Heart right ventricle (tissue), 16 donors: ENCODE results near the gene PRAF2. TPM values are rescaled to one million over a fixed set of nuclear protein-coding genes. Genes with fewer than 3 reads are reported as not detected.

ENCODE experiments used
- ATAC-seq, 8 donors: fragments of 200-7000 bp; cut with Tn5 transposase; one replicate each; pipeline ENCODE4 v1.9.1; 2020; ENCODE audit warnings: mild to moderate bottlenecking in 8 of 8, moderate library complexity in 8 of 8, moderate number of reproducible peaks in 1 of 8
- DNase-seq, 2 donors: peaks; one replicate each; pipeline ENCODE4 v3.0.0-alpha.2; 2020
- H3K27ac ChIP-seq, 10 donors: fragments of 200-600 bp; sonication (generic) in 2 of 10; one replicate each; pipeline versions ENCODE4 v1.5.0 to v1.8.0; 2020 to 2022; ENCODE audit warnings: mild to moderate bottlenecking in 3 of 10
- H3K27me3 ChIP-seq, 7 donors: fragments of 200-600 bp; one replicate each; pipeline ENCODE4 v1.8.0; 2021 to 2022; ENCODE audit warnings: mild to moderate bottlenecking in 2 of 7
- H3K36me3 ChIP-seq, 9 donors: fragments of 200-600 bp; sonication (generic) in 1 of 9; one replicate each; pipeline versions ENCODE4 v1.5.0 to v1.8.0; 2020 to 2022; ENCODE audit warnings: mild to moderate bottlenecking in 2 of 9
- H3K4me1 ChIP-seq, 9 donors: fragments of 200-600 bp; sonication (generic) in 1 of 9; one replicate each; pipeline versions ENCODE4 v1.5.0 to v1.8.0; 2020 to 2022; ENCODE audit warnings: mild to moderate bottlenecking in 4 of 9
- H3K4me3 ChIP-seq, 10 donors: fragments of 200-600 bp; sonication (generic) in 2 of 10; one replicate each; pipeline versions ENCODE4 v1.5.0 to v1.8.0; 2020 to 2022; ENCODE audit warnings: mild to moderate bottlenecking in 7 of 10, moderate library complexity in 2 of 10
- H3K9me3 ChIP-seq, 11 donors: fragments of 200-600 bp in 10 of 11; sonication (generic) in 2 of 11; one replicate each; pipeline versions ENCODE4 v1.5.0 to v1.8.0; 2013 to 2022; ENCODE audit warnings: mild to moderate bottlenecking in 2 of 11, control low read depth in 1 of 11, moderate library complexity in 1 of 11
- WGBS, 2 donors: extraction: QIAGEN DNeasy Blood & Tissue Kit; methylation state at CpG; one replicate each; pipeline ENCODE4 v1.1.7; 2013; ENCODE audit warnings: inconsistent platforms in 1 of 2; 5-methylcytosine and 5-hydroxymethylcytosine counted together
- intact Hi-C, 10 donors: fragments of 100-400 bp; cut with DNase I; formaldehyde crosslinking; loops; one replicate each; pipeline versions ENCODE4 v1.11.1 to v1.14.2; 2022
- polyA plus RNA-seq, 2 donors: library from polyadenylated mRNA; stranded (reverse); fragments of 200-250 nt; gene quantifications; one replicate each; pipeline ENCODE4 v1.2.3, GENCODE V29; 2013
- total RNA-seq, 10 donors: library from RNA; stranded (reverse); fragmentation: NEBNext Ultra II Directional in 3 of 10; extraction: Animal tissue kit (Norgen Biotek cat#: 25700) in 3 of 10; gene quantifications; one replicate each; pipeline versions ENCODE4 v1.2.1 to v1.2.4, GENCODE V29; 2021 to 2023
- TF ChIP-seq, protein P1 (sequence below), 9 donors: fragments of 200-600 bp; sonication (generic) in 2 of 9; IDR thresholded peaks; one replicate each; pipeline versions ENCODE4 v1.5.0 to v1.8.0; 2021 to 2022; ENCODE audit warnings: antibody characterized with exemption in 9 of 9, mild to moderate bottlenecking in 5 of 9, moderate library complexity in 1 of 9
- donor health status: Arrhythmogenic right ventricular cardiomyopathy.
- donor health status: ischemic (EF 13 %, LVEDD 7.1; RV severe dilation, severe dysfunction).
- donor health status: healthy with polysubstance abuse.
- donor health status: DM: no; HTN: yes; CAD: no.
- donor health status: DM: no; HTN: no; CAD: no.
- donor health status: ischemic (EF 25% LVEDD 6.9; RV normal size, moderate dysfunction).
- donor health status: ischemic (EF 25% LVEDD 5.7; RV mildly dilated, moderate dysfunction).
- donor health status: healthy.
- donor health status: DM: yes; HTN: yes; CAD: no.
- donor health status: Ischemic cardiomyopathy.
- donor health status: ischemic (EF 35%, LVEDD 5.7; RV mildly dilated, moderate dysfunction).
- donor health status: nonischemic (EF 11% LVEDD 7.7; RV severe dilation, severe dysfunction).
- donor health status: DM: yes; HTN: yes; CAD: no.
- donor health status: PGD.
- donor health status: ischemic (EF 29% LVEDD 5.4; RV normal size, mild dysfunction).
- donor health status: nonischemic (EF 23%, LVEDD 6.1; RV moderate dilation, normal function).

The PRAF2 gene
- total and polyA plus RNA-seq, 12 donors: 5.4 to 26.5 (median 8.7) TPM

DNA sequence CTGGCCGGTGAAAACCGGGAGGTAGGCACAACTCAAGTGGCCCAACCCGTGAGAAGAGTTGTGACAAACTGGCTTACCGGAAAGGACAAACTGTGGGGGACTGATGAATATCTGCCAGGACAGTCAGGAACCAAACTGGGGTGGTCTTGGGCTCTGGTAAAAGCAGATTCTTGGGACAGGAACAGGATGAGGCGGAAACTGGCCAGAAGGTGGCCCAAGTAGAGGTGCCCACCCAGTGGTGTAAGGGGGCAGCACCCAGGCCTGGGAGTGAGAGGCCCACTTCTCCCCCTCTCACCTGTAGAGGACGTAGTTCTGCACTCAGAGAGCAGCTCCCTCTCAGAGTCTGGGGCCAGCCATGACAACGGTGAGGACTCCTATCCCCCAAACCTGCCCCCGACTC, 9.1 kb downstream of the PRAF2 start:
- no peak for DNase-seq
- no peak for ATAC-seq
- TF ChIP-seq, protein P1, sequence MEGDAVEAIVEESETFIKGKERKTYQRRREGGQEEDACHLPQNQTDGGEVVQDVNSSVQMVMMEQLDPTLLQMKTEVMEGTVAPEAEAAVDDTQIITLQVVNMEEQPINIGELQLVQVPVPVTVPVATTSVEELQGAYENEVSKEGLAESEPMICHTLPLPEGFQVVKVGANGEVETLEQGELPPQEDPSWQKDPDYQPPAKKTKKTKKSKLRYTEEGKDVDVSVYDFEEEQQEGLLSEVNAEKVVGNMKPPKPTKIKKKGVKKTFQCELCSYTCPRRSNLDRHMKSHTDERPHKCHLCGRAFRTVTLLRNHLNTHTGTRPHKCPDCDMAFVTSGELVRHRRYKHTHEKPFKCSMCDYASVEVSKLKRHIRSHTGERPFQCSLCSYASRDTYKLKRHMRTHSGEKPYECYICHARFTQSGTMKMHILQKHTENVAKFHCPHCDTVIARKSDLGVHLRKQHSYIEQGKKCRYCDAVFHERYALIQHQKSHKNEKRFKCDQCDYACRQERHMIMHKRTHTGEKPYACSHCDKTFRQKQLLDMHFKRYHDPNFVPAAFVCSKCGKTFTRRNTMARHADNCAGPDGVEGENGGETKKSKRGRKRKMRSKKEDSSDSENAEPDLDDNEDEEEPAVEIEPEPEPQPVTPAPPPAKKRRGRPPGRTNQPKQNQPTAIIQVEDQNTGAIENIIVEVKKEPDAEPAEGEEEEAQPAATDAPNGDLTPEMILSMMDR (IDR thresholded peaks at IDR 0.05): no peak
- Histone ChIP-seq H3K4me1 (no peaks in the 10 kb centered on the region), H3K27ac (no peak overlapping the region), H3K9me3 (no peaks in the 10 kb centered on the region), H3K27me3 (no peaks in the 10 kb centered on the region), H3K4me3 (no peak overlapping the region), H3K36me3 (peaks cover 0 to 7% (median 0%) of the 10 kb centered on the region in 9 donors)
- 90 to 92% methylated on average over 7 to 8 of the region's 8 CpGs for WGBS, 2 donors
- intact Hi-C loops: no loop called here

DNA sequence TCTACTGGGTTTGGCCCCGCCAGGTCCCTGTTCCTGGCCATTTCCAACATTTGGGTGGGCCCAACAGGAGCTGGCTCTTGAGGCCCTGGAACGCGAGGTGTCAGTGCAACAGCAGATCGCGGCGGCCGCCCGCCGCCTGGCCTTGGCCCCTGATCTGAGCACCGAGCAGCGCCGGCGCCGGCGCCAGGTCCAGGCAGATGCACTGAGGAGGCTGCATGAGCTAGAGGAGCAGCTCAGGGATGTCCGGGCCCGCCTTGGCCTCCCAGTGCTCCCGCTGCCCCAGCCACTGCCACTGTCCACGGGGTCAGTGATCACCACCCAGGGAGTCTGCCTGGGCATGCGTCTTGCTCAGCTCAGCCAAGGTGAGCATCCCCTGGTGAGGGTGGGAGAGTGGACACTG, 9.5 kb downstream of the PRAF2 start:
- ATAC-seq (no peak), DNase-seq (no peak)
- Histone ChIP-seq H3K36me3 (peaks cover 0 to 7% (median 0%) of the 10 kb centered on the region in 9 donors), H3K4me1 (no peaks in the 10 kb centered on the region), H3K4me3 (no peak overlapping the region), H3K9me3 (no peaks in the 10 kb centered on the region), H3K27ac (no peak overlapping the region), H3K27me3 (no peaks in the 10 kb centered on the region)
- TF ChIP-seq, protein P1 (IDR thresholded peaks at IDR 0.05): no peak
- intact Hi-C loops: no loop called here
- WGBS, 2 donors: 96% methylated on average over 20 of the region's 20 CpGs

DNA sequence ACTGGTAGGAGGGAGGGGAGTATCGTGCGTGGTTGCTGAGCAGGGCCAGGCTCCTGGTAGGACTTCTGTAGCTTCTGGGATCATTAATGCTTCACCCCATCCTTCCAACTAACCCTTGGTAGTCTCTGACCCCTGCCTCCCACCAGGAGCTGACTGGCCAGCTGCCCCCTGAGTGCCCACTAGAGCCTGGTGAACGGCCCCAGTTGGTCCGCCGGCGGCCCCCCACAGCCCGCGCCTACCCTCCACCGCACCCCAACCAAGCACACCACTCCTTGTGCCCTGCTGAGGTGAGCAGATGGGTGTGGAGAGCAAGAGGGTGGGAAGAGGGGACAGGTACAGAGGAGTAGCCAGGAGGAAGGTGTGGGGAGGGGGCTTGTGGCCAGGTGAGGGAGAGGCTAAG, 10.1 kb downstream of the PRAF2 start:
- H3K9me3 ChIP-seq: no peaks in the 10 kb centered on the region
- DNase-seq (no peak), ATAC-seq (no peak)
- H3K27ac ChIP-seq: no peak overlapping the region
- H3K36me3 ChIP-seq: peaks cover 0 to 4% (median 0%) of the 10 kb centered on the region in 9 donors
- TF ChIP-seq, protein P1 (IDR thresholded peaks at IDR 0.05): no peak
- intact Hi-C loops: no loop called here
- WGBS, 2 donors: 98% methylated on average over 9 of the region's 9 CpGs
- no peaks in the 10 kb centered on the region for H3K4me1 ChIP-seq
- H3K27me3 ChIP-seq: no peaks in the 10 kb centered on the region
- H3K4me3 ChIP-seq: no peak overlapping the region

- DNase-seq: no peak
- no peak overlapping the region for H3K27ac ChIP-seq
- H3K4me3 ChIP-seq: no peak overlapping the region
- WGBS, 2 donors: 80 to 84% methylated on average over 10 of the region's 10 CpGs
- peaks cover 0 to 4% (median 0%) of the 10 kb centered on the region in 9 donors for H3K36me3 ChIP-seq
- no peaks in the 10 kb centered on the region for H3K9me3 ChIP-seq
- no peak for ATAC-seq
- no peaks in the 10 kb centered on the region for H3K27me3 ChIP-seq
- H3K4me1 ChIP-seq: no peaks in the 10 kb centered on the region
- TF ChIP-seq, protein P1 (IDR thresholded peaks at IDR 0.05): no peak
- intact Hi-C loops: no loop called here
Observed at GRCh38 chrX:49061916-49062315, 11.9 kb downstream of the PRAF2 start.
